HG03108 (cell line): Measurements from ENCODE around the gene FBXO31.
"Not testable (repeated sequence)": the region's sequence is repeated elsewhere in the genome, so short reads cannot be mapped to it uniquely, and the experiment has no call there.

Experiments used
- ATAC-seq: cut with Tn5 transposase; IDR thresholded peaks from one replicate; pipeline ENCODE4 v1.9.1; 2021; ENCODE audit warnings: moderate library complexity; ENCODE audit not compliant: unreplicated experiment

FBXO31 gene

DNA sequence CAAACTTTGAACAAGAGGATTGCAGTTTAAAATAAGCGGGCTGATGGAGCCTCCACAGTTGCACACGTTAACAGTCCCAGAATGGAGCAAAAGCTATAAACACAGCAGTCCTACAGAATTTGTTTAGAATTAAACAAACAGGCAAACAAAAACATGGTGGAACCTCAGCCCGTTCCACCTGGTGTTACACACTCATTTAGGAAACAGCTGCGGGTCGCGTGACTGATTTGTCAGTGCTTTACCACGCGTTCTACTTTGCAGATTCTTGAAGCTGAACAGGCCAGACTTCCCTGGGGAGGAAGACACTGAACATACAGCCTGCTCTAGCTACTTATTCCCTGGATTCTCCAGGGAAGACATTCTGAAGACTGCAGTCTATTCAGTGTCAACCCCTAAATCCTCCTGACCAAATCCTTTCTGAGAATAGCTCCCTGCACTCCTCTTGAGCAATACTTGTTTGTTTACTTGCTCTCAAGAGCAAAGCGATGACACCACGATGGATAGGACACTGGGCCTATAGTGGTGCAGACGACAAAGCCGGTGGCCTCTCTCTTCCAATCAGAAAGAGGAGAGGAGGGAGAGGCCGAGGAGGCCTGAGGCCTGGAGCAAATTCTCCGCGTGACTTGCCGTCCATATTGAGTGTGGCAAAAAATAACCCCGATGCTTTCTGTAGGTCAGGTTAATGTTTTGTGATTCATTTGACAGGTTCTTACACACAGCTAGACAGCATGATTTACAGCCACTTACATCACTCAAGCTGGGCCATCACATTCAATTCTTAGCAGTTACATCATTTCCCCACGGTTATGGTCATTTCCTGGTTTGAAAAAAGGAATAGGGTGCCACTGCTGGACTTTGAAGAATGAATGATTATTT, 4.6 kb upstream of the FBXO31 start:
- peak; percentile 44 for ATAC-seq

DNA sequence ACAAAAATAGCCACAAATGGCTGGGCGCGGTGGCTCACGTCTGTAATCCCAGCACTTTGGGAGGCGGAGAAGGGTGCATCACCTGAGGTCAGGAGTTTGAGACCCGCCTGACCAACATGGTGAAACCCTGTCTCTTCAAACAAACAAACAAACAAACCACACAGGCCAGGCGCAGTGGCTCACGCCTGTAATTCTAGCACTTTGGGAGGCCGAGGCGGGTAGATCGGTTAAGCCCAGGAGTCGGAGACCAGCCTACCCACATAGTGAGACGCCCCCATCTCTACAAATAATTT, 1.2 kb upstream of the FBXO31 start:
- not testable (repeated sequence) for ATAC-seq

DNA sequence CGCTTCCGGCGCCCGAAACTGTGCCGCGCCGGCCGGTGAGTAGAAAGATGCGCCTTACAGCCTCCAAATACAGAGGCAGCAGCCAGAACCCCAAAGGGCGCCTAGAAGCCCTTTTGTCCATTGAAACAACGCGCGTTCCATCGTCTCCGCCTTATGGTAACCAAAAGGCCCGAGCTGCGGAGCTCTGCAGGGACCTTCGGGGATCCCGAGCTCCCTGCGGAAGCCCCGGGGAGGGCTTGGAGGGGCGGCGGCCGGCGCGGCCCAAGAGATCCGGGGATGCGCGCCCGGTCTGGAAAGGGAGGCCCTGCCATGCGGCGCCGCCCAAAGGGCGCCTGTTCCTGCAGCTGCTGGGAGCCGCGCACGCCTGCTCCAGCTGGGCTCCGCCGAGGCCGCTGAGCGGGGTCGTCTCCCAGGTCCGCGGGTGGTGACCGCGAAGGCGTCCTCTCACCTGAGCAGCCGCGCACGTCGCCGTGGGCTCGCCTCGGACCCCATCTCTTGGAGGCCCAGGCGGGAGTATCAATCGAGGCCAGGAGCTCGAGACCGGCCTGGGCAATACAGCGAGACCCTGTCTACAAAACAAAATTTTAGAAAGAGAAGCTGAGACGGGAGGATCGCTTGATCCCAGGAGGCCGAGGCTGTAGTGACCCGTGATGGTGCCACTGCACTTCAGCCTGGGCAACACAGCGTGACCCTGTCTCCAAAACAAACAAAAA, 742 bp upstream of the FBXO31 start:
- peak; percentile 1 for ATAC-seq

DNA sequence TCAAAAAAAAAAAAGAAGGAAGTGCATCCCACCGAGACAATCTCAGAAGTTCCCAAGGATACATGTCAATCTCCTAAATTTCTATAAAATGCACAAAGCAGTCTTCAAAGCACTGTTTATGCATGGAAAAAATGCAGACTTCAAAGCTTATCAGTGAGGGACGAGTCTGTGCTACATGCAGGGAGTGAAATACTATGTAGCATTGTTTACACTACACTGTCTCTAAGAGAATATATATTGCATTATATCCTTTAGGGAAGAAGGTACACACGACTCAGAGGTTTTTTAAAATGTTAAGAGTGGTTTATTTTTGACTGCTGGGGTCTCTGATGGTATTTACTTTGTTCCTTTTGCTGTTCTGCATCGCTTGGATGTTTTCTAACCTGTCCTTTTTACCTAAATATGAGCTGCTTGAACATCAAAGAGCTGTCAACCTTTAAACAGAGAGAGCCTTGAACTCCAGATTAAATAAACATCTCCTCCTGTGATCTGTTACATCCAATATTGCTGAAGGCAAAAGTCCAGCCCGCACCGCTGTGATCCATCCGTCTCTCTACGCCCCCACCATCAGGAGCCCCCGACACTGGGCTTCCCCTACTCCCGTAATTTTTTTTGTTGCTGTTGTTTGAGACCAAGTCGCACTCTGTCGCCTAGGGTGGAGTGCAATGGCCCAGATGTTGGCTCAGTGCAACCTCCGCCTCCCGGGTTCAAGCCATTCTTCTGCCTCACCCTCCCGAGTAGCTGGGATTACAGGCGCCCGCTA, 1.4 kb downstream of the FBXO31 start:
- no peak for ATAC-seq

DNA sequence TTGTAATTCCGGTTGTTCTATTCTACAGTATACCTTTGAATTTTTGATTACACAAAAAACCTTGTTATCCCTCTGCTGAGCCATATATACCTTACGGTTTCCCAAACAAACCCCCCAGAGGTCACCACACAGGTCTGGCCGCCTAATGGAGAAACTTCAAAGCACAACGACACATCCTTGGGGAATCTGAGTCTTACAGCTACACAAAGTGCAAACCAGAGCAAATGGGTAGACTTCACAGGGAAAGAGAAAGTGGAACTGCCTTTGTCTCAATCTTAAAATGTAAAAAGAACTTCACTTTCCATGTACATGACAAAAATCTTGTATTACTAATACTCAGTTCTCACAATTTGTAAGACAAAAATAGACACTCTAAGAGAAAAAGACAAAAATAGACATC, 2.7 kb downstream of the FBXO31 start:
- ATAC-seq, result no peak

DNA sequence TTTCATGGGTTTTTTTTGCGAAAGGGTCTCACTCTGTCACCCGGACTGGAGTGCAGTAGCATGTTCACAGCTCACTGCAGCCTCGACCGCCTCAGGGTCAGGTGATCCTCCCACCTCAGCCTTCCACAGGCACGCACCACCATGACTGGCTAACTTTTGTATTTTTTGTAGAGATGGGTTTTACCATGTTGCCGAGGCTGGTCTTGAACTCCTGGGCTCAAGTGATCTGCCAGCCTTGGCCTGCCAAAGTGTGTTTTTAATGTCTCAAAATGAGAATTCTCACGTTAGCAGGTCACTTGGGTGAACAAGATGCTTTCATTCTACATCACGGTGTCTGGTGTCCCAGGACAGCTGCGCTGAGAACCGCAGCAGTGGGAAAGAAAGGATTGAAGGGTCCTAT, 3.2 kb downstream of the FBXO31 start:
- ATAC-seq, result no peak

DNA sequence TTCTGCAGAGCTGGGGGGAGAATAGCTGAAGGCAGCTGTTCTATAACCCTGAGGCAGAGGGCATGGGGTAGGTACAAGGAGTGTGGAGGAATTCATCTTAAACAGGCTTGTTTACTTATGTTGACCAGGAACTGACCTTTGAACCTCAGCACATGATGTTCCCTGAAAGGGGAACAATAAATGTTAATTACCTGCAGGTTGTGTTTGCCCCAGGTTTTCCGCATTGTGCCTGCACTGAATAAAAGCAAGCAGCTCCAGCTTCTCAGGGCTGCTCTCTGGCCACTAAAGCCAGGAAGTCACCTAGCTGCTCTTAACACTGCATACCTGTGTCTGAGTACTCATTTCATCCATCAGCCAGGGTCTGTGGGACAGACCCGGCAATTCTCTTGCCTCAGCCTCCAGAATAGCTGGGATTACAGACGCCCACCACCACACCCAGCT, 4.2 kb downstream of the FBXO31 start:
- ATAC-seq, result not testable (repeated sequence)

DNA sequence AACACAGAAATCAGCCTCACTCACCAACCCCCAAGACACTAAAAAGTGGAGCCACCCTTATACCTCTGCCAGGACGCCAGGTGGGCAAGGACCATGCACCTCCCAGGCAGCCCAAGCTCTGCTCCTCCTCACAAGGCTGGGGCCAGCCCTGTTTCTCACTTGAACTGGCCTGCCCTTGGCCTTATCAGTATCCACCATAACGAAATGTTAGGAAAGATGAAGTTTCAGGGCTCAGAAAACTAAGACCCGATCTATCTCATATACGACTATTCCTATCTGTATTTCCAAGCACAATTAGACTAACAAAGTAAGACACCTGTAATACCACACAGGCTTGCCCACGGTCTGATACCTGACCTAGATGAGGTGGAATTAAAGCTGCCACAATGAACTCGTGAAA, 6.9 kb downstream of the FBXO31 start:
- ATAC-seq, result no peak

DNA sequence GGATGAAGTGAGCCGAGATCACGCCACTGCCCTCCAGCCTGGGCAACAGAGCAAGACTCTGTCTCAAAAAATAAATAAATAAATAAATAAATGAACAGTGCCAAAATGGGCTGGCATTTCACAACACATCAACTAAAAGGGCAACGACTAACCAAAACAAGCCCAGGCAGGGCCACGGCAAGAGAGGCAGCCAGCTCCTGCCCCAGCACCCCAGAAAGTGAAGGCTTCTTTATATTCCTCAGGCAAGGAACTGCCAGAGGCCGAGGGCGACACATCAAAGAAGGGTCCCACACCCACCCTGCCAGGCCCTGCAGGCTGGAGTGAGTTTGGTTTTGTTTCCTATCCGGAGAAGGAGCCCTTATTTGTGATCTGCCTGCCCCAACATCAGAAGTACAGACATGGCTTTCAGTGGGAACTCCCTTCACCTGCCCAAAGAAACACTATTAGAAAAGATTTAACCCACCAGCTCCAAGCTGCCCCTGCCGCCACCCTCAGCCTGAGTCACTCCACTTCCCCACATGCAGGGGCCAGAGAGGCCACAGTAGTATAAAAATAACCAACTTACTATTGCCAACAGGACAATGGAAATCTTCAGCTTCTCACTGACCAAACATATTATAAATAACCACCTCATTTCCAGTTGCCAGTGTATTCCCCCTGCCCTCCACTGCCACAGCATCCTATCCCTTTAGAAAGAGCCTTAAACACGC, 8.0 kb downstream of the FBXO31 start:
- no peak for ATAC-seq

DNA sequence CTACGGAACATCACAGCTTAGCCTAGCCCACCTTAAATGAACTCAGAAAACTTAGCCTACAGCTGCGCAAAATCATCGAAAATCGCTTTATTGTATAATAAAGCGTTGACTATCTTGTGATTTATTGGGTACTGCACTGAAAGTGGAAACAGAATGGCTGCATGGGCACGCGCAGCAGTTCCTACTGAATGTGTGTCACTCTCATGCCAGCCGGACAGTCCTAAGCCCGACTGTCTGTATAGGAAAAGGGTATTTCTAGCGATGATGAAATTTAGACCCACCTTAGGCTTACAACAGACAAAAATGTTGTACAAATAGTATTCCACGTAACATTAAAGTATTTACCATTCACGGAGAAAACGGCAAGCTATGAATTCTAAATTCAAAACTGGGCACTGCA, 9.3 kb downstream of the FBXO31 start:
- ATAC-seq, result no peak

- no peak for ATAC-seq
Observed at GRCh38 chr16:87372305-87372704, 11.3 kb downstream of the FBXO31 start.

GRCh38 chr16:87371261-87371866, 12.2 kb downstream of the FBXO31 start:
- ATAC-seq, result no peak

- no peak for ATAC-seq
Observed at GRCh38 chr16:87369796-87370719, 13.5 kb downstream of the FBXO31 start.

- no peak for ATAC-seq
Observed at GRCh38 chr16:87369117-87369765, 14.3 kb downstream of the FBXO31 start.

DNA sequence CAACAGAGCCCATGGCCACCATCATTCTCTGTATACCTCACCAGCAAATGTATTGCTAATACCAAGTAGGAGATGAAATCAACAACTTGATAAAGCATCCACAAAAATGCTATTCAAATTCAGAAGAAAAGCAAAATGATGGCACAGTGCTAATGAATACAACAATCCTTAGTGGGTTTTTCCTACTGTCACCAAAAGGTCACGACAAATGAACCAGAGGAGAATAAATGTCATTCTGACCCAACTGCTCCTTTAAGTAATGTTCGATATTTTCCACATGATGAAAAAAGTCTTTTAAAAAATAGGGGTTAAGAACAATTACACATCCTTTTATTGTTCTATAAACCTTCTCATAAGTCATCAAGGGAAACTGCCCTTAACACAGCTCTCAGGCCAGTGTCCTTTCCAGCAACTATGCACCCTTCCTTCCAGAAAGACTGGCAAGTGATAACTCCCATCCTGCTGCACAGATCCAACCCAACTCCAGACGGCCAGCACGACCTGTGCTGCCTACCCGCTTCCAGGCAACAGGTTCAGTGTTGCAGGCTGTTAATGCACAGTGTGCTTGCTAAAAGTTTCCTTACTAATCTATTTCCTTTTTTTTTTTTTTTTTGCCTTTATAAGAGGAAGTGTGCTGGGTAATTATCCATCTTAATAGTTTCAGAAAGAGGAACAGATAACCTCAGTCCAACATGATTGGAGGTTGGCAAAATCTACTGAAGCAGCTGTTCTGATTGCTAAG, 15.4 kb downstream of the FBXO31 start:
- ATAC-seq, result no peak

DNA sequence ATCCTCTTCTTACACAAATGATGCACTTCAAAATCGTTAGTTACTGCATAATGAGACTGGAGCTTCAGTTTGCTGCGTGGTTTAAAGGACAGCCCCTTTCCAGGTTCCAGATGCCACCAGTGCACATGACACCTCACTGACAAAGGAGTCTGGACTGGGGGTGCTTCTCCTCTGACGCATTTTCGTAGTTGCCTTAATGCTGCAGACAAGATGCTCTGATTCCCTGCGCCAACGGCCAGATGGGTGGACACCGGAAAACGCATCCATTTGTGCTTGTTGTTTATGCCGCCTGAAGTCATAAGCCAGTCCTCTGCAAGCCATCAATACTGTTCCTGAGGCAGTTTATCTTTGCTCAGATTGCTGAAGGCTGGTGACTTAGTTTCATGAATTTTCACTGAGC, 16.0 kb downstream of the FBXO31 start:
- ATAC-seq, result no peak

GRCh38 chr16:87366930-87367329, 16.6 kb downstream of the FBXO31 start:
- no peak for ATAC-seq

DNA sequence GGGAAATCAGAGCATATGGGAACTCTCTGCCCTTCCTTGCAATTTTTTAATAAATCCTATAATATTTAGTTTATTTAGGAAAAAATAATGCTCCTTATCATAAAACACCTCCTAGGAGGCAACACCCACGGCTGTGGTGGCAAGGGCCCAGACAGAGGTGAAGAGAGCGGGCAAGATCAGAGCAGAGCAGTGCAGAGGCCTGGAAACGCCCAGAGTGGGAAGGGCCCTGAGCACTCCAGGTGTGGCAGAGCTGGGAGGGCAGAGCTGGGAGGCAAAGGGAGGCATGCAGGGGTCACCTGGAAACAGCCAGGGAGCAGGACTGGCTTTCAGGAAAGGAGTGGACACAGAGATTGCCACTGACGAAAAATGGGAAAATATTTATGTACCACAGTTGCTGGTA, 17.3 kb downstream of the FBXO31 start:
- no peak for ATAC-seq
